ENCODE data around the gene CBX1.

- no peak for TF ChIP-seq CTCF (IDR thresholded peaks at IDR 0.05)
- no peak for TF ChIP-seq POLR2AphosphoS5 (IDR thresholded peaks at IDR 0.05)
- TF ChIP-seq POLR2A (IDR thresholded peaks at IDR 0.05), result no peak
Observed at GRCh38 chr17:48071654-48072053, 29.6 kb downstream of the CBX1 start.

All from upper lobe of left lung (tissue), 4 donors.